22Rv1 (cell line): ENCODE results near the gene CCDC178.

Source experiments
- CTCF ChIP-seq: fragments of 450-650 bp; IDR thresholded peaks from 2 replicates; pipeline ENCODE4 v1.5.1; 2017; ENCODE audit warnings: mild to moderate bottlenecking
- ZFX ChIP-seq: fragments of 450-650 bp; IDR thresholded peaks from 2 replicates; pipeline ENCODE4 v1.6.1; 2017; ENCODE audit warnings: antibody characterized with exemption, borderline replicate concordance

- no peak for TF ChIP-seq CTCF
- no peak for TF ChIP-seq ZFX
Observed at GRCh38 chr18:33432857-33433256, 7.7 kb downstream of the CCDC178 start.
